Measurements from ENCODE around the gene CBL.

GRCh38 chr11:119258983-119259382 lies 52.8 kb downstream of the CBL start:
- no peak for TF ChIP-seq POLR2A (IDR thresholded peaks at IDR 0.05; ENCODE audit: extremely low read depth, insufficient read length)
- TF ChIP-seq MAX (IDR thresholded peaks at IDR 0.05; ENCODE audit: low read depth, low read length) = no peak
